Kidney (tissue), 14 donors: ENCODE measurements around the gene UBE2J2. TPM values are rescaled to one million over a fixed set of nuclear protein-coding genes. Genes with fewer than 3 reads are reported as not detected.

Experiments
- DNase-seq, 5 donors: peaks; one replicate each; pipeline ENCODE4 v3.0.0-alpha.2; 2013 to 2020
- FAIRE-seq: peaks from 2 replicates; lab custom pipeline; 2012; peaks lifted over from hg19 to GRCh38; lab: Jason Lieb, UNC
- H3K27ac ChIP-seq, 2 donors: one replicate each; pipeline ENCODE4 v1.7.0; 2013; ENCODE audit warnings: low read depth in 2 of 2, low read length in 2 of 2, inconsistent platforms in 1 of 2
- H3K27me3 ChIP-seq: one replicate; pipeline ENCODE4 v1.7.1; 2013; ENCODE audit warnings: low read length, inconsistent platforms; ENCODE audit not compliant: control insufficient read depth, insufficient read depth
- H3K36me3 ChIP-seq, 3 donors: one replicate each; pipeline versions ENCODE4 v1.7.0 to v1.7.1; 2013; ENCODE audit warnings: low read length in 3 of 3, control low read depth in 1 of 3, inconsistent platforms in 1 of 3; ENCODE audit not compliant: insufficient read depth in 3 of 3, control insufficient read depth in 2 of 3
- H3K4me1 ChIP-seq, 3 donors: one replicate each; pipeline versions ENCODE4 v1.7.0 to v1.7.1; 2013; ENCODE audit warnings: low read length in 3 of 3, inconsistent platforms in 1 of 3, low read depth in 1 of 3; ENCODE audit not compliant: control insufficient read depth in 2 of 3, insufficient read depth in 2 of 3
- H3K4me3 ChIP-seq, 3 donors: one replicate each; pipeline versions ENCODE4 v1.7.0 to v1.8.1; 2013; ENCODE audit warnings: low read length in 3 of 3, control low read depth in 1 of 3, inconsistent platforms in 1 of 3
- H3K9ac ChIP-seq, 3 donors: one replicate each; pipeline versions ENCODE4 v1.7.0 to v1.7.1; 2013; ENCODE audit warnings: low read length in 3 of 3, control low read depth in 1 of 3, inconsistent platforms in 1 of 3
- H3K9me3 ChIP-seq, 3 donors: one replicate each; pipeline versions ENCODE4 v1.7.0 to v1.7.1; 2013; ENCODE audit warnings: low read length in 3 of 3, control low read depth in 1 of 3, inconsistent platforms in 1 of 3; ENCODE audit not compliant: control insufficient read depth in 2 of 3, insufficient read depth in 1 of 3
- CTCF ChIP-seq: IDR thresholded peaks from 3 replicates; pipeline ENCODE4 v1.5.1; 2012; ENCODE audit warnings: mild to moderate bottlenecking, moderate library complexity, borderline replicate concordance; ENCODE audit not compliant: insufficient read depth; ENCODE audit errors: extremely low read depth
- intact Hi-C: fragments of 100-400 bp; cut with DNase I; formaldehyde crosslinking; loops from one replicate; pipeline ENCODE4 v1.11.1; 2022
- polyA plus RNA-seq: library from polyadenylated mRNA; stranded (reverse); fragments of 350-450 nt; fragmentation: Illumina TruSeq; extraction: RNeasy Lipid Tissue Mini Kit (QIAGEN cat#74804); gene quantifications from one replicate; pipeline ENCODE4 v1.2.3, GENCODE V29; 2014; ENCODE audit warnings: low read depth, low replicate concordance; ENCODE audit not compliant: insufficient read depth
- total RNA-seq: library from RNA; stranded (reverse); fragmentation: NEBNext Ultra II Directional; extraction: Animal tissue kit (Norgen Biotek cat#: 25700); gene quantifications from one replicate; pipeline ENCODE4 v1.2.1, GENCODE V29; 2021
- donor health status: control.
- donor health status: control.
- donor health status: control.
- donor health status: control.
- donor health status: control.
- donor health status: DM: yes; HTN: yes; CAD: no.
- donor health status: Normal renal cell carcinoma (clear cell type).

Gene UBE2J2
- total and polyA plus RNA-seq, 2 donors from 2014 or later: 56.6 to 57.4 TPM

- Histone ChIP-seq H3K9ac (no peak overlapping the region), H3K27me3 (no peaks in the 10 kb centered on the region), H3K4me3 (no peak overlapping the region), H3K27ac (no peak overlapping the region), H3K36me3 (peaks cover 0 to 11% (median 3%) of the 10 kb centered on the region in 3 donors), H3K4me1 (peaks cover 0 to 4% (median 0%) of the 10 kb centered on the region in 3 donors), H3K9me3 (no peaks in the 10 kb centered on the region)
- FAIRE-seq: no peak
- no peak for TF ChIP-seq CTCF
- intact Hi-C loops: no loop called here
- no peak for DNase-seq
These were observed 57.6 kb downstream of the UBE2J2 start for GRCh38 chr1:1215881-1216605.

DNA sequence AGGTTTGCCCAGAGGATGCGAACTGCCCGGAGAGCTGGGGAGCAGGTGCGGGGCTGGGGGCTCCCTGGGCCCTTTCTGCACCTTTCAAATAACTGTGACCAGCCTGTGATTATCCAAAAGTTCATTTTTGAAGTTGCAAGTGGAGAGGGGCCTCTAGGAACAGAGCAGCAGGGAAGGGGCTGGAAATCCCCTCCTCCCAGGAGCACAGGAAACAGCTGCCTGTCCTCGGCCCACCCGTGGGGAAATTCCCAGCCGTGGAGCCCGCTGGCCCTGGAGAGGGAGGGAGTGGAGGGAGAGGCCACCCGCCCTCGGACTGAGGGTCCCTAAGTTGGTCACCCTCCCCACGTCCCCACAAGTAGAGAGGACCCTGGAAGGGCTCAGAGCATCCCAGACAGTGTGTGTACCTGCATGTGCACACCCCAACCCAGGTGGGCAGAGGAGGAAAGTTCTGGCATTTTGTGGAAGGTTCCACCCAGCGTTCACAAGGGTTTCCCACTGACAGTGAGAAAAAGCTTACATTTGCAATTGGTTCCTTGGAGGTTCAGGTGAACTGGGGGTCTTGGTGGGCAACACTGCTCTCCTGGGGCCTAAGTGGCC lies 58.5 kb downstream of the UBE2J2 start:
- peaks cover 0 to 4% (median 0%) of the 10 kb centered on the region in 3 donors for H3K4me1 ChIP-seq
- no peak for DNase-seq
- no peak overlapping the region for H3K27ac ChIP-seq
- no peaks in the 10 kb centered on the region for H3K27me3 ChIP-seq
- intact Hi-C loops: no loop called here
- no peak for TF ChIP-seq CTCF
- H3K4me3 ChIP-seq: no peak overlapping the region
- H3K9me3 ChIP-seq: no peaks in the 10 kb centered on the region
- no peak overlapping the region for H3K9ac ChIP-seq
- no peak for FAIRE-seq
- H3K36me3 ChIP-seq: peaks cover 0 to 8% (median 0%) of the 10 kb centered on the region in 3 donors

GRCh38 chr1:1213345-1214265 lies 60.0 kb downstream of the UBE2J2 start, which contains the start of gene TNFRSF4:
Gene TNFRSF4 (minus strand): TSS chr1:1214153. CDS start chr1:1214127, 26 bp downstream.
- no peak within 1 kb of the TSS for H3K4me3 ChIP-seq
- H3K36me3 ChIP-seq: peaks cover 0 to 6% (median 0%) of the 10 kb centered on the region in 3 donors
- no peak for TF ChIP-seq CTCF
- no peak within 1 kb of the TSS for H3K27ac ChIP-seq
- H3K9me3 ChIP-seq: no peaks in the 10 kb centered on the region
- no peak for FAIRE-seq
- H3K4me1 ChIP-seq: peaks cover 0 to 4% (median 0%) of the 10 kb centered on the region in 3 donors
- no peaks in the 10 kb centered on the region for H3K27me3 ChIP-seq
- H3K9ac ChIP-seq: no peak within 1 kb of the TSS
- intact Hi-C loops: no loop called here
- peak; percentile 38 to 85 (median 59) for DNase-seq
